GM18520 (cell line): ENCODE measurements around the gene CMPK2.
A peak's percentile ranks its signal among the peaks of the same experiment; 100 is the strongest.
"Not testable (repeated sequence)": the region's sequence is repeated elsewhere in the genome, so short reads cannot be mapped to it uniquely, and the experiment has no call there.

ENCODE experiments used
- ATAC-seq: cut with Tn5 transposase; IDR thresholded peaks from one replicate; pipeline ENCODE4 v1.9.1; 2021; ENCODE audit not compliant: unreplicated experiment

Gene CMPK2

GRCh38 chr2:6881046-6881445 is 15.3 kb upstream of the CMPK2 start:
- ATAC-seq: no peak

- no peak for ATAC-seq
These were observed 14.6 kb upstream of the CMPK2 start for GRCh38 chr2:6880200-6880733.

- ATAC-seq: no peak
These were observed 13.3 kb upstream of the CMPK2 start for GRCh38 chr2:6879011-6879410.

- no peak for ATAC-seq
These were observed 12.8 kb upstream of the CMPK2 start for GRCh38 chr2:6878549-6878948.

- ATAC-seq: peak; percentile 55
These were observed 11.9 kb upstream of the CMPK2 start, which contains the start of gene RSAD2 for GRCh38 chr2:6877402-6878304. TSS of gene RSAD2 (plus strand) at chr2:6877777. CDS start at chr2:6877801, 24 bp downstream.

GRCh38 chr2:6876309-6876708 is 10.6 kb upstream of the CMPK2 start:
- no peak for ATAC-seq

- ATAC-seq: no peak
These were observed 8.3 kb upstream of the CMPK2 start for GRCh38 chr2:6874032-6874431.

- peak; percentile 40 for ATAC-seq
These were observed 6.7 kb upstream of the CMPK2 start for GRCh38 chr2:6872394-6872793.

- ATAC-seq: no peak
These were observed 1.3 kb upstream of the CMPK2 start for GRCh38 chr2:6866982-6867381.

- ATAC-seq: peak; percentile 24
These were observed 566 bp upstream of the CMPK2 start for GRCh38 chr2:6866275-6866671.

GRCh38 chr2:6864923-6865345 is 773 bp downstream of the CMPK2 start:
- no peak for ATAC-seq

- ATAC-seq: no peak
These were observed 1.4 kb downstream of the CMPK2 start for GRCh38 chr2:6864231-6864754.

- no peak for ATAC-seq
These were observed 1.9 kb downstream of the CMPK2 start for GRCh38 chr2:6863792-6864191.

GRCh38 chr2:6860296-6860695 is 5.4 kb downstream of the CMPK2 start:
- ATAC-seq: no peak

- ATAC-seq: not testable (repeated sequence)
These were observed 7.2 kb downstream of the CMPK2 start for GRCh38 chr2:6858466-6859027.

GRCh38 chr2:6856548-6856920 is 9.2 kb downstream of the CMPK2 start:
- no peak for ATAC-seq

- ATAC-seq: no peak
These were observed 9.7 kb downstream of the CMPK2 start for GRCh38 chr2:6855860-6856547.

GRCh38 chr2:6854416-6854815 is 11.3 kb downstream of the CMPK2 start:
- ATAC-seq: no peak

GRCh38 chr2:6852195-6852594 is 13.5 kb downstream of the CMPK2 start:
- no peak for ATAC-seq

- ATAC-seq: no peak
These were observed 18.6 kb downstream of the CMPK2 start for GRCh38 chr2:6846967-6847681.

- ATAC-seq: no peak
These were observed 19.2 kb downstream of the CMPK2 start for GRCh38 chr2:6846540-6846939.
